ENCODE data around the gene COL26A1.
"Not testable (repeated sequence)": the region's sequence is repeated elsewhere in the genome, so short reads cannot be mapped to it uniquely, and the experiment has no call there.

COL26A1 gene

GRCh38 chr7:101402835-101403234 is 40.2 kb downstream of the COL26A1 start:
- DNase-seq (ENCODE audit: low spot score) = no peak

- no peak for DNase-seq (ENCODE audit: low spot score)
Observed at GRCh38 chr7:101405474-101406067, 42.9 kb downstream of the COL26A1 start.

- peak; percentile 17 for DNase-seq (ENCODE audit: low spot score)
Observed at GRCh38 chr7:101410743-101411507, 48.2 kb downstream of the COL26A1 start.

- DNase-seq (ENCODE audit: low spot score) = no peak
Observed at GRCh38 chr7:101411508-101411874, 48.8 kb downstream of the COL26A1 start.

GRCh38 chr7:101412976-101413375 is 50.3 kb downstream of the COL26A1 start:
- no peak for DNase-seq (ENCODE audit: low spot score)

GRCh38 chr7:101418694-101419093 is 56.0 kb downstream of the COL26A1 start:
- DNase-seq (ENCODE audit: low spot score) = no peak

GRCh38 chr7:101419831-101420230 is 57.2 kb downstream of the COL26A1 start:
- no peak for DNase-seq (ENCODE audit: low spot score)

- DNase-seq (ENCODE audit: low spot score) = no peak
Observed at GRCh38 chr7:101420436-101420835, 57.8 kb downstream of the COL26A1 start.

- no peak for DNase-seq (ENCODE audit: low spot score)
Observed at GRCh38 chr7:101422356-101423195, 59.9 kb downstream of the COL26A1 start.

GRCh38 chr7:101426303-101427011 is 63.8 kb downstream of the COL26A1 start:
- DNase-seq (ENCODE audit: low spot score) = no peak

GRCh38 chr7:101428093-101428866 is 65.6 kb downstream of the COL26A1 start:
- DNase-seq (ENCODE audit: low spot score) = no peak

GRCh38 chr7:101432316-101432715 is 69.6 kb downstream of the COL26A1 start:
- no peak for DNase-seq (ENCODE audit: low spot score)

- no peak for DNase-seq (ENCODE audit: low spot score)
Observed at GRCh38 chr7:101433688-101434087, 71.0 kb downstream of the COL26A1 start.

- DNase-seq (ENCODE audit: low spot score) = not testable (repeated sequence)
Observed at GRCh38 chr7:101434155-101434554, 71.5 kb downstream of the COL26A1 start.

GRCh38 chr7:101435461-101436220 is 73.0 kb downstream of the COL26A1 start:
- no peak for DNase-seq (ENCODE audit: low spot score)

- no peak for DNase-seq (ENCODE audit: low spot score)
Observed at GRCh38 chr7:101436221-101436735, 73.6 kb downstream of the COL26A1 start.

- no peak for DNase-seq (ENCODE audit: low spot score)
Observed at GRCh38 chr7:101436857-101437576, 74.3 kb downstream of the COL26A1 start.

GRCh38 chr7:101441890-101442289 is 79.2 kb downstream of the COL26A1 start:
- no peak for DNase-seq (ENCODE audit: low spot score)

- no peak for DNase-seq (ENCODE audit: low spot score)
Observed at GRCh38 chr7:101442426-101443070, 79.9 kb downstream of the COL26A1 start.
